HG03460 (cell line): ENCODE measurements around the gene PIH1D2.
"Not testable (repeated sequence)": the region's sequence is repeated elsewhere in the genome, so short reads cannot be mapped to it uniquely, and the experiment has no call there.

Experiments used
- ATAC-seq: cut with Tn5 transposase; IDR thresholded peaks from one replicate; pipeline ENCODE4 v1.9.1; 2021; ENCODE audit not compliant: unreplicated experiment

Gene PIH1D2

GRCh38 chr11:112057170-112057569, 16.6 kb downstream of the PIH1D2 start:
- no peak for ATAC-seq

GRCh38 chr11:112051768-112052167, 22.0 kb downstream of the PIH1D2 start:
- ATAC-seq, result no peak

GRCh38 chr11:112050721-112051120, 23.1 kb downstream of the PIH1D2 start:
- peak; percentile 81 for ATAC-seq

- no peak for ATAC-seq
Observed at GRCh38 chr11:112049777-112050176, 24.0 kb downstream of the PIH1D2 start.

GRCh38 chr11:112048256-112048655, 25.6 kb downstream of the PIH1D2 start:
- ATAC-seq, result not testable (repeated sequence)

GRCh38 chr11:112046647-112047046, 27.2 kb downstream of the PIH1D2 start:
- not testable (repeated sequence) for ATAC-seq

GRCh38 chr11:112044961-112045360, 28.9 kb downstream of the PIH1D2 start:
- ATAC-seq, result no peak

GRCh38 chr11:112042961-112043304, 30.9 kb downstream of the PIH1D2 start:
- ATAC-seq, result no peak

- ATAC-seq, result no peak
Observed at GRCh38 chr11:112042161-112042960, 31.5 kb downstream of the PIH1D2 start.

- ATAC-seq, result no peak
Observed at GRCh38 chr11:112037527-112037926, 36.3 kb downstream of the PIH1D2 start.

GRCh38 chr11:112033902-112034301, 39.9 kb downstream of the PIH1D2 start:
- no peak for ATAC-seq

- no peak for ATAC-seq
Observed at GRCh38 chr11:112029460-112029859, 44.4 kb downstream of the PIH1D2 start.

- ATAC-seq, result not testable (repeated sequence)
Observed at GRCh38 chr11:112026784-112027410, 46.9 kb downstream of the PIH1D2 start.

- no peak for ATAC-seq
Observed at GRCh38 chr11:112025707-112026106, 48.1 kb downstream of the PIH1D2 start.

- peak; percentile 73 for ATAC-seq
Observed at GRCh38 chr11:112024773-112025678, 48.8 kb downstream of the PIH1D2 start, which contains the start of gene DLAT. Gene DLAT, plus strand, starts transcription at chr11:112025408. Its CDS starts 65 bp downstream, at chr11:112025473.

GRCh38 chr11:112024178-112024772, 49.5 kb downstream of the PIH1D2 start:
- ATAC-seq, result peak; percentile 41

GRCh38 chr11:112023104-112023503, 50.7 kb downstream of the PIH1D2 start:
- ATAC-seq, result no peak

GRCh38 chr11:112019066-112019465, 54.8 kb downstream of the PIH1D2 start:
- ATAC-seq, result no peak
